Sigmoid colon (tissue), 3 donors: ENCODE measurements around the gene WDR37.

Source experiments
- CTCF ChIP-seq, 4 experiments: fragments of 450-650 bp in 3 of 4; fragments of 200-600 bp in 1 of 4; IDR thresholded peaks; one replicate each; pipeline ENCODE4 v1.5.1; 2016 to 2019; ENCODE audit warnings: antibody characterized with exemption in 4 of 4, mild to moderate bottlenecking in 3 of 4, moderate library complexity in 2 of 4
- POLR2A ChIP-seq, 2 donors: fragments of 450-650 bp; IDR thresholded peaks; one replicate each; pipeline ENCODE4 v1.6.1; 2016; ENCODE audit warnings: antibody characterized with exemption in 2 of 2, mild to moderate bottlenecking in 2 of 2, moderate library complexity in 2 of 2

GRCh38 chr10:1097436-1097835 is 41.3 kb downstream of the WDR37 start:
- TF ChIP-seq POLR2A (IDR thresholded peaks at IDR 0.05) (no peak), CTCF (IDR thresholded peaks at IDR 0.05) (no peak)
